HK-2 (cell line): ENCODE data around the gene CC2D2A.
"Not testable (repeated sequence)": the region's sequence is repeated elsewhere in the genome, so short reads cannot be mapped to it uniquely, and the experiment has no call there.

Experiments
- DNase-seq: peaks from one replicate; pipeline ENCODE4 v3.0.0-alpha.2; 2018; ENCODE audit not compliant: unreplicated experiment

Gene CC2D2A

GRCh38 chr4:15557786-15558550 lies 88.3 kb downstream of the CC2D2A start:
- no peak for DNase-seq

- DNase-seq = no peak
These were observed 88.9 kb downstream of the CC2D2A start for GRCh38 chr4:15558561-15558960.

GRCh38 chr4:15562114-15562513 lies 92.4 kb downstream of the CC2D2A start:
- DNase-seq = no peak

DNA sequence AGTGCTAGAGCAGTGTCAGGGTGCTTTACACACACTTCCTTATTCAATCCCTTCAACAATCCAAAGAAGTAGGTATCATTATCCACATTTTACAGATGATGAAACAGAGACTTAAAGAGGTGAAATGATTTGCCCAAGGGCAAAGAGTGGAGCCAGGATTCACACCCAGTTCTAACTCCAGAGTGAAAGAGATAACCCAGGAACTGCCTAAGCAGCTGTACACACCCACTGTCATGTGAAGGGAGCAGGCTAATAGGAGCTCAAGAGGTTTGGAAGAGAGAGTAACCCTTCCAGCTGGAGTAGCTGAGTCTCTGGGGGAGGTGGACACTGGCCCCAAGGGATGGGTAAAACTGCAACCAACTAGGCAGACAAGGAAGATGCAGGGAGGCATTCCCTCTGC lies 92.9 kb downstream of the CC2D2A start:
- no peak for DNase-seq

GRCh38 chr4:15563871-15564270 lies 94.2 kb downstream of the CC2D2A start:
- DNase-seq = no peak

GRCh38 chr4:15568821-15569220 lies 99.1 kb downstream of the CC2D2A start:
- no peak for DNase-seq

GRCh38 chr4:15569746-15570145 lies 100.1 kb downstream of the CC2D2A start:
- no peak for DNase-seq

DNA sequence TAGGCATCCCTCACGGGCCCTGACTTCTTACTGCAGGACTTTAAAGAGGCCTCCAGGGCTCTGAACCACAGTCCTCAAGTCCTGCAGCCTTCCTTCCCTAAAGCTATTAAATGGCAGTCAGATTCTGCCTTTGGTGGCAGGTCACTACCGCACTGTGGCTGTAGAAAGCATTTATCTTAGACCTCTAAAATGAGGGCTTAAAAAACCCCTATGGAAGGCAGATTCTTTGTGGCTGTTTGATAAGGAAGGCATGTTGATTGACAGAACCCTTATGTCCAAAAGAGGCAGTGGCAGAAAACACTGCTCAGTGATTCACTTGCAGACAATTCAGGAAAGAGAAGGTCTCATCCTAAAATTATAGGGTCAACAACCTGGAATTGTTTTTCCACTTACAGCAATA lies 106.3 kb downstream of the CC2D2A start:
- no peak for DNase-seq

DNA sequence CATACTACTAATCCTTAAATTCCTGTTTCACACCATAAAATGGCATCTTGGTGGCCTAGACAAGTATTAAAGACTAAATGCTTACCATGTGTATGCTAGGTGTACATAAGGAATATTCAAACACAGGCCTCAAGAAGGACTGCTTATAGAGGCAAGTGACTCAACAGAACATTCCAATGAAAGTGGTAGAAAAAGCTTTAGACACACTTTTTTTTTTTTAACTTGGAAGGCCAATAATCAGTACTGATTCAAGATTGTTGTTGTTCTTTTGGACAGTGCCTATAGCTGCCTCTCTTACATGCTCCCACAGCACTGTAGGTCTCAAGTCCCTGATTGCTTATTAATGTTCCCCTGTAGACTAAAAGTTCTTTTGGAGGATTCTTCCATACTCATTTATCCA lies 107.8 kb downstream of the CC2D2A start:
- no peak for DNase-seq

DNA sequence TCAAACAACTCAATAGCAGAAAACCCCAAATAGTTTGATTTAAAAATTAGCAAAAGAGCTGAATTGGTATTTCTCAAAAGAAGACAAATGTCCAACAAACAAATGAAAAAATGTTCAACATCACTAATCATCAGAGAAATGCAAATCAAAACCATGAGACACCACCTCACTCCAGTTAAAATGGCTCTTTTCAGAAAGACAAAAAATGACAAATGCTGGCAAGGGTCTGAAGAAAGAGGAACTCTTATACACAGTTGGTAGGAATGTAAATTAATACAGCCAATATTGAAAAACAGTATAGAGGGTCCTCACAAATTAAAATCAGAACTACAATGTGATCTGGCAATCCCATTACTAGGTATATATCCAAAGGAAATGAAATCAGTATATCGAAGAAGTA lies 115.1 kb downstream of the CC2D2A start:
- DNase-seq = no peak

DNA sequence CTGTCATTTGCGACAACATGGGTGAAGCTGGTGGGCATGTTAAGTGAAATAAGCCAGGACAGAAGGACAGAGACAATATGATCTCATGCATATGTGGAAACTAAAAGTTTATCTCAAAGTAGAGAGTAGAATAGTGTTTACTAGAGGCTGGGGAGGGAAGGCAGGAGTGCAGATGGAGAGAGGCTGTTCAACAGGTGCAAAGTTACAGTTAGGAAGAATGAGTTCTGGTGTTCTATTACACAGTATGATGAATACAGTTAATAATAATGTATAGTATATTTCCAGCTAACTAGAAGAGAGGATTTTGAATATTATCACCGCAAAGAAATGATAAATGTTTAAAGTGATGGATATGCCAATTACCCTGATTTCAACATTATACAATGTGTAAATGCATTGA lies 115.6 kb downstream of the CC2D2A start:
- DNase-seq = no peak

DNA sequence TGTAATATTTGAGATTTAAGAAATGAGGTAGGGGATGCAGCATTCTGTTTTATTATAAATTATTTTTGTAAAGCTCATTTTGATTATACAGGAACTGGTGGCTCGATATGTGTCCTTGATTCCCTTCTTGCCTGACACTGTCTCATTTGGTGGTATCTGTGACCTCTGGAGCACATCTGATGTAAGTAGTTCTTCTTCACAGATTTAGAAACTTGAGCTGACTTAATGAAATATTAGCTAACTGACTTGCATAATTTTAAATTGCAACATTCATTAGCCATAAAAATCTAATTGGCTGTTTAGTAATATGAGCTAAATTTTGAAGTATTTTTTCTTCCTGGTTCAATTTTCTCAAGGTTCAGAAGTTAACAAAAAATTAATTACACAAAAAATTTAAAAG lies 116.4 kb downstream of the CC2D2A start:
- DNase-seq = no peak

DNA sequence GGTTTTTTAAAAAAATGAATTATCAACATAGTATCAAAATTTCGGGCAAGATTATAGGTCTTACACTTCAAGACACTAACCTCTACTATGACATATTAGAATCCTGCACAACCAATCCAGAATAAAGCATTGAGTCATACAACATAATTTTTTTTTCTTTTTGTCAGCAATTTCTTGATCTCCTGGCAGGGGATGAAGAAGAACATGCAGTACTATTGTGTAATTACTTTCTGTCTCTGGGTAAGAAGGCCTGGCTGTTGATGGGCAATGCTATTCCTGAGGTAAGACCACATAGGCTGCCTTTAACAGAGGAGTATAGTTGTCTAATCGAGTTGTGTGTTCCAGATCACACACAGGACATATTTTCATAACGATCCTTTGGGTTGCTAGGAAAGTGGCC lies 118.0 kb downstream of the CC2D2A start:
- DNase-seq = no peak

GRCh38 chr4:15592799-15593198 lies 123.1 kb downstream of the CC2D2A start:
- DNase-seq = no peak

DNA sequence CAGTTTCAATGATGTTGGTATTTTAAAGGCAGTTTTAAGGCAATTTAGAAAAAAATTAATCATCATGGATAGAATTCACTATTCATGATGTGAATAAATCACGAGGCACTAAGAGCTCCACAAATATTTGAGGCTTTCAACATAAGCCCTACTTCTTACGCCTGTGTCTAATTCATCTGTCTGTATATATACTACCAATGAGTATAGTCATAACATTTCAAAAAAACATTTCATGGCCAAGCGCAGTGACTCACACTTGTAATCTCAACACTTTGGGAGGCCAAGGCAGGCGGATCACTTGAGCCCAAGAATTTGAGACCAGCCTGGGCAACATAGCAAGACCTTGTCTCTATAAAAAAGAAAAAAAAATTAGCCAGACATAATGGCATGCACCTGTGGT lies 129.0 kb downstream of the CC2D2A start:
- DNase-seq = no peak

GRCh38 chr4:15600176-15600575 lies 130.5 kb downstream of the CC2D2A start:
- DNase-seq = no peak

DNA sequence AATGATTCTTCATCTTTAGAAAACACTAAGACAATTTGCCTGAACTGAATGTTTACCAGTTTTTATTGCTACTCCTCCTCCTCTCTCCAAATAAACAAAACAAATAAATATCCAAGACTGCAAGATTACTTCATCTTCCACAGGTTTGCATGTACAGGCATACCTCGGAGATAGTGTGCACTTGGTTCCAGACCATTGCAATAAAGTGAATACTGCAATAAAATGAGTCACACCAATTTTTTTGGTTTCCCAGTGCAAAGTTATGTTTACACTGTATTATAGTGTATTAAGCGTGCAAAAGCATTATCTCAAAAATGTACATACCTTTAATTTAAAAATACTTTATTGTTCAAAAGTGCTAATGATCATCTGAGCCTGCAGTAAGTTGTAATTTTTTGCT lies 132.2 kb downstream of the CC2D2A start:
- DNase-seq = no peak

- no peak for DNase-seq
These were observed 135.9 kb downstream of the CC2D2A start for GRCh38 chr4:15605537-15605936.

DNA sequence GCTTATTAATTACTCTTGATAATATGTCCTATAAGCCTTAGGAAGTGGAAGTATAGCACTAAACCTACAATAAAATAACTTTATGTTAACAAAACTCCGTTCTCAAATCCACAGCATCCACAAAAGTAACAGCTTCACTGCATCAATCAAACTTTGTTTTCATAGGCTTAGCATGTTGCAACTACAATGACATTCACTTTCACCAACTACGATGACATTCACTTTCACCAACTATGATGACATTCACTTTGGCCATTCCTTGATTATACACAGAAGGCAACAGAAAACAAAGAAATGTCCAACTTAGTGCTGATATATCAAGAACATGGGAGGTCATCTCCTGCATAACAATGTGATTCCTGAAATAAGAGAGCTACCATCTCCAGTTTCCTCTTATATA lies 141.2 kb downstream of the CC2D2A start:
- DNase-seq = no peak

- DNase-seq = no peak
These were observed 142.5 kb downstream of the CC2D2A start for GRCh38 chr4:15612136-15612535.

- DNase-seq = not testable (repeated sequence)
These were observed 145.2 kb downstream of the CC2D2A start for GRCh38 chr4:15614891-15615290.

DNA sequence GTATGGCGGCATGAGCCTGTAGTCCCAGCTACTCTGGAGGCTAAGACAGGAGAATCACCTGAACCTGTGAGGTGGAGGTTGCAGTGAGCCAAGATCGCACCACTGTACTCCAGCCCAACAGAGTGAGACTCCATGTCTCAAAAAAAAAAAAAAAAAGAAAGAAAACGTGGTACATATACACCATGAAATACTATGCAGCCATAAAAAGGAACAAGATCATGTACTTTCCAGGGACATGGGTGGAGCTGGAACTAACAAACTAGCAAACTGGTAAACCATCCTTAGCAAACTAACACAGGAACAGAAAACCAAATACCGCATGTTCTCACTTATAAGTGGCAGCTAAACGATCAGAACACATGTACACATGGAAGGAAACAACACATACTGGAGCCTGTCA lies 147.7 kb downstream of the CC2D2A start:
- not testable (repeated sequence) for DNase-seq

DNA sequence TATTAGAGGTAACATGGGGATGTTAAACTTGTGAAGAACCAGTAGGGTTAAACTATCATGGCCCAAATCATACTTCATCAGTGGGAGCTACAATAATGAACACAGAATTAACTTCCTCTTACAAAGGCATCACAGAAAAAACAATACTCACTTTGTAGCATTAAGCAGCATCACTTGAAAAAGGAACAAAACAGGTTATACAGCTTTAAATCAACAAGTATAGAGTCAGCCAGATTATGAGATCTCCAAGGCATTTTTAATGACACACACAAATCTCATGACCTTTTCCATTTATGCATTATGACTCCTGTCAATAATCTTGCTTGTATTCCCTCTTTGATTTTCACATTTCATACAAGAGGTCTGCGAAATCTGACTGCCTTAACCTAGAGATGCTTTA lies 167.1 kb downstream of the CC2D2A start:
- no peak for DNase-seq

DNA sequence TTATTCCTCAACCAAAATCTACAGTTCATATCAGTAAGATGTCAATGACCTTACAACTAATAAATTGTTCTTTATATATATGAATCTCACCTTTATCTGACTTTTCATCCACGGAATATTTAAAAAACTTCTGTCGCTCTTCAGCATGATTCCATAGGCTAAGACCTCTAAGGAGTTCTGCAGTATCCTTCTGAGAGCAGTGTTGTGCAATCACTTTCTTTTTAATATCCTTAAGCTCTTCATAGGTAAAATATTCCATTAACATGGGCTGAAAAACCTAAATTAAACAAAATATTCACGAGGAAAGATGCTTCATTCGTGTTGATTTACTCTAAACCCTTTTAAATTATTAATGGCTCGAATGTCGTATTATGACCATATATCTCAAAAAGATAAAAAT lies 168.7 kb downstream of the CC2D2A start:
- no peak for DNase-seq
